Measurements from ENCODE around the gene PCLO. TPM values are rescaled to one million over a fixed set of nuclear protein-coding genes. Genes with fewer than 3 reads are reported as not detected.

Gene PCLO
- total RNA-seq, 2 donors from 2014 or later: 3.2 to 4.2 TPM

DNA sequence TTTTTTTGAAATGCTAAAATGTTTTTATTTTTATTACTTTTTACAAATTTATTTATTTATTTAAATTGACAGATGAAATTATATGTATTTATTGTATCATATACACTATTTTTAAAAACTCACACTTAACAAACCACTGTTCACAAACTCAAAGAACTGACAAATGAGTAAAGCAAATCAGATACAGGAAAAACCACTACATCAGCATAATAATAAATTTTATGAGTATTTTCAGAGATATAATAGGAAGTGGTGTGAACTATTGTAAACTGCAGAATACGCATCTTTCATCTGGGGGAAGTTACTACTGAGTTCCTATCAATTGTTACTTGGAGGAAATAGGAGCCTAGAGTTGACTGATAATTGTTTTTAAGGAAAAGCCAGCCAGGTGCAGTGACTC lies 150.7 kb downstream of the PCLO start:
- Mint-ChIP-seq H3K4me3 (no peak overlapping the region), H3K27ac (no peak overlapping the region), H3K9me3 (no peaks in the 10 kb centered on the region), H3K36me3 (ENCODE audit: low read depth) (no peaks in the 10 kb centered on the region), H3K27me3 (ENCODE audit: insufficient read depth) (no peaks in the 10 kb centered on the region), H3K4me1 (no peaks in the 10 kb centered on the region)
- no peaks in the 10 kb centered on the region for H3K36me3 ChIP-seq (ENCODE audit: control insufficient read depth, insufficient read depth, low read length)
- H3K9me3 ChIP-seq (ENCODE audit: control insufficient read depth, low read length): no peaks in the 10 kb centered on the region
- no peak for DNase-seq
- TF ChIP-seq CTCF (conservative IDR thresholded peaks at IDR 0.05): no peak
- 89 to 100% methylated on average over 1 of the region's 1 CpG for WGBS, 2 experiments (ENCODE audit: insufficient coverage in 1 of 2, insufficient read length in 1 of 2)
- H3K4me1 ChIP-seq (ENCODE audit: control insufficient read depth, insufficient read depth, low read length): no peaks in the 10 kb centered on the region
- H3K27me3 ChIP-seq (ENCODE audit: control insufficient read depth, insufficient read depth, low read length, poor library complexity, severe bottlenecking): no peaks in the 10 kb centered on the region
- H3K9ac ChIP-seq (ENCODE audit: extremely low read depth, low read length, poor library complexity, severe bottlenecking): no peak overlapping the region
- H3K27ac ChIP-seq (ENCODE audit: low read depth, low read length): no peak overlapping the region
- no peak overlapping the region for H3K4me3 ChIP-seq (ENCODE audit: low read length)

- no peaks in the 10 kb centered on the region for H3K27me3 Mint-ChIP-seq (ENCODE audit: insufficient read depth)
- H3K9me3 Mint-ChIP-seq: peaks cover 2% of the 10 kb centered on the region
- peak; percentile 78 for TF ChIP-seq CTCF (conservative IDR thresholded peaks at IDR 0.05)
- WGBS, 2 experiments (ENCODE audit: insufficient coverage in 1 of 2, insufficient read length in 1 of 2): 14% methylated on average over 1 of the region's 1 CpG; no CpG with 5 or more reads in 1 of the 2 experiments
- no peak overlapping the region for H3K4me3 Mint-ChIP-seq
- H3K9me3 ChIP-seq (ENCODE audit: control insufficient read depth, low read length): no peaks in the 10 kb centered on the region
- H3K4me3 ChIP-seq (ENCODE audit: low read length): no peak overlapping the region
- no peaks in the 10 kb centered on the region for H3K36me3 ChIP-seq (ENCODE audit: control insufficient read depth, insufficient read depth, low read length)
- H3K4me1 ChIP-seq (ENCODE audit: control insufficient read depth, insufficient read depth, low read length): no peaks in the 10 kb centered on the region
- H3K27ac Mint-ChIP-seq: no peak overlapping the region
- H3K27me3 ChIP-seq (ENCODE audit: control insufficient read depth, insufficient read depth, low read length, poor library complexity, severe bottlenecking): no peaks in the 10 kb centered on the region
- no peak overlapping the region for H3K9ac ChIP-seq (ENCODE audit: extremely low read depth, low read length, poor library complexity, severe bottlenecking)
- no peak overlapping the region for H3K27ac ChIP-seq (ENCODE audit: low read depth, low read length)
- no peak for DNase-seq
- H3K36me3 Mint-ChIP-seq (ENCODE audit: low read depth): no peaks in the 10 kb centered on the region
- H3K4me1 Mint-ChIP-seq: no peaks in the 10 kb centered on the region
These were observed 157.3 kb downstream of the PCLO start for GRCh38 chr7:83005410-83005809.

DNA sequence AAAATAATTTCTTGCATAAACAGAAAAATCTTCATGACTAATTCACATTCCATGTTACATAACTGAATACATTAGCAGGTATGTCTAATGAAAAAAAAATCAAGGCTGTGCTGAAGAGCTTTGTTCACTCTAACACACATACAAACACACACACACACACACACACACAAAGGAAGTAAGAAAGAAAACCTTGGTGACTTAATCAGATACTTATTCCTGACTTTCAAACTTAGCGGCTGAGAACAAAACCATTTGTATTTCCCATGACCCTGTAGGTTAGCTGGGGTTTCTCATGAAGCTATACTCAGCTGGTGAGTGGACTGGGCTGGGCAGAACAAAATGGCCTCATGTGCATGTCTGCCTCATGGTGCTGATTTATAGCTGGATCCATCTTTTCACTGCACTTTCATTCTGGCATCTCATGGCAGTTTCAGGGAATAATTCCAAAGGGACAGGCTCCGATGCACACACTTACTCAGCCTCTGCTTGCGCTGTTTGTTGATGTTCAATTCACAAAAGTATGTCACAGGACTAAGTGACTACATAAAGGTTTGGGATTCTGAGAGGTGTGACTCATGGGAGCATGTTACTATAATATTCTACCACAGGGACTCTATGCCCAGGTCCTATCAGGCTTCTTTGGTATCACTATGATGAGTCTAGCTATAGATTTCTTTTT lies 161.2 kb downstream of the PCLO start:
- Histone ChIP-seq H3K9ac (ENCODE audit: extremely low read depth, low read length, poor library complexity, severe bottlenecking) (no peak overlapping the region), H3K4me3 (ENCODE audit: low read length) (no peak overlapping the region), H3K36me3 (ENCODE audit: control insufficient read depth, insufficient read depth, low read length) (no peaks in the 10 kb centered on the region), H3K9me3 (ENCODE audit: control insufficient read depth, low read length) (no peaks in the 10 kb centered on the region), H3K27me3 (ENCODE audit: control insufficient read depth, insufficient read depth, low read length, poor library complexity, severe bottlenecking) (no peaks in the 10 kb centered on the region), H3K27ac (ENCODE audit: low read depth, low read length) (no peak overlapping the region), H3K4me1 (ENCODE audit: control insufficient read depth, insufficient read depth, low read length) (no peaks in the 10 kb centered on the region)
- peaks cover 9% of the 10 kb centered on the region for H3K4me1 Mint-ChIP-seq
- no peaks in the 10 kb centered on the region for H3K27me3 Mint-ChIP-seq (ENCODE audit: insufficient read depth)
- no peak overlapping the region for H3K4me3 Mint-ChIP-seq
- H3K27ac Mint-ChIP-seq: no peak overlapping the region
- peaks cover 8% of the 10 kb centered on the region for H3K9me3 Mint-ChIP-seq
- WGBS, 2 experiments (ENCODE audit: insufficient coverage in 1 of 2, insufficient read length in 1 of 2): 95% methylated on average over 3 of the region's 3 CpGs; no CpG with 5 or more reads in 1 of the 2 experiments
- no peaks in the 10 kb centered on the region for H3K36me3 Mint-ChIP-seq (ENCODE audit: low read depth)
- DNase-seq: no peak
- no peak for TF ChIP-seq CTCF (conservative IDR thresholded peaks at IDR 0.05)
